Esophagus squamous epithelium (tissue), 5 donors: ENCODE results near the gene COL5A2. TPM values are rescaled to one million over a fixed set of nuclear protein-coding genes. Genes with fewer than 3 reads are reported as not detected.
A peak's percentile ranks its signal among the peaks of the same experiment; 100 is the strongest.

Experiments used
- DNase-seq: peaks from one replicate; lab custom pipeline; 2025; lab: John Stamatoyannopoulos, UW
- H3K27ac ChIP-seq, 4 donors: fragments of 200-600 bp; sonication (generic); one replicate each; pipeline ENCODE4 v1.5.1; 2016 to 2019; ENCODE audit warnings: mild to moderate bottlenecking in 1 of 4
- H3K27me3 ChIP-seq, 4 donors: fragments of 200-600 bp; sonication (generic); 1 replicate in 3 of 4; 2 replicates in 1 of 4; pipeline versions ENCODE4 v1.5.1 to v1.6.0; 2017 to 2021; ENCODE audit warnings: antibody characterized with exemption in 1 of 4
- H3K36me3 ChIP-seq, 3 donors: fragments of 200-600 bp; sonication (generic); one replicate each; pipeline ENCODE4 v1.5.1; 2016 to 2019
- H3K4me1 ChIP-seq, 3 donors: fragments of 200-600 bp; sonication (generic); one replicate each; pipeline ENCODE4 v1.5.1; 2017 to 2019
- H3K4me3 ChIP-seq, 4 donors: fragments of 200-600 bp; sonication (generic); 1 replicate in 3 of 4; 2 replicates in 1 of 4; pipeline ENCODE4 v1.5.1; 2016 to 2019; ENCODE audit warnings: mild to moderate bottlenecking in 2 of 4, moderate library complexity in 1 of 4
- H3K9me3 ChIP-seq, 3 donors: fragments of 200-600 bp; sonication (generic); one replicate each; pipeline ENCODE4 v1.5.1; 2016 to 2019
- CTCF ChIP-seq, 6 experiments: fragments of 450-650 bp in 4 of 6; fragments of 200-600 bp in 2 of 6; sonication (generic) in 2 of 6; IDR thresholded peaks; one replicate each; pipeline ENCODE4 v1.5.1; 2016 to 2019; ENCODE audit warnings: antibody characterized with exemption in 6 of 6, mild to moderate bottlenecking in 4 of 6, moderate library complexity in 4 of 6
- POLR2A ChIP-seq, 4 donors: fragments of 450-650 bp; IDR thresholded peaks; one replicate each; pipeline ENCODE4 v1.6.1; 2017; ENCODE audit warnings: antibody characterized with exemption in 4 of 4, mild to moderate bottlenecking in 4 of 4, moderate library complexity in 3 of 4
- WGBS, 2 donors: methylation state at CpG; one replicate each; pipeline ENCODE4 v1.1.5; 2018; 5-methylcytosine and 5-hydroxymethylcytosine counted together
- intact Hi-C: fragments of 100-400 bp; cut with DNase I; formaldehyde crosslinking; loops from one replicate; pipeline ENCODE4 v1.15.0; 2022
- total RNA-seq, 4 donors: library from RNA; depleted of rRNA; stranded (reverse); fragments of >200 nt; gene quantifications; one replicate each; pipeline ENCODE4 v1.1.0, GENCODE V29; 2016
- donor health status: DM: yes; HTN: yes; CAD: no.

COL5A2 gene
- total RNA-seq, 4 donors from 2014 or later = 5.6 to 34.3 (median 13.4) TPM

- intact Hi-C loops = no loop called here
- H3K9me3 ChIP-seq = no peaks in the 10 kb centered on the region
- TF ChIP-seq POLR2A (IDR thresholded peaks at IDR 0.05) (no peak), CTCF (IDR thresholded peaks at IDR 0.05) (no peak)
- peaks cover 0 to 11% (median 0%) of the 10 kb centered on the region in 3 donors for H3K4me1 ChIP-seq
- peak overlapping the region in 3 of 4 donors; percentile 42 to 67 (median 44) for H3K27ac ChIP-seq
- H3K4me3 ChIP-seq = no peak overlapping the region
- DNase-seq = no peak
- H3K36me3 ChIP-seq = no peaks in the 10 kb centered on the region
- 72 to 80% methylated on average over 3 of the region's 3 CpGs for WGBS, 2 donors
- no peaks in the 10 kb centered on the region for H3K27me3 ChIP-seq
Measured at GRCh38 chr2:189022492-189022891, 157.1 kb downstream of the COL5A2 start.

- WGBS, 2 donors = 58% methylated on average over 7 of the region's 7 CpGs
- Histone ChIP-seq H3K36me3 (no peaks in the 10 kb centered on the region), H3K4me3 (no peak overlapping the region), H3K4me1 (peaks cover 0 to 11% (median 0%) of the 10 kb centered on the region in 3 donors), H3K9me3 (no peaks in the 10 kb centered on the region), H3K27ac (peak overlapping the region in 3 of 4 donors; percentile 42 to 67 (median 46)), H3K27me3 (no peaks in the 10 kb centered on the region)
- no peak for DNase-seq
- TF ChIP-seq CTCF (IDR thresholded peaks at IDR 0.05) (no peak), POLR2A (IDR thresholded peaks at IDR 0.05) (no peak)
- intact Hi-C loops = no loop called here
Measured at GRCh38 chr2:189022053-189022481, 157.5 kb downstream of the COL5A2 start.

- intact Hi-C loops = no loop called here
- TF ChIP-seq CTCF (IDR thresholded peaks at IDR 0.05) = no peak
- no peak for TF ChIP-seq POLR2A (IDR thresholded peaks at IDR 0.05)
- DNase-seq = no peak
- Histone ChIP-seq H3K27me3 (no peaks in the 10 kb centered on the region), H3K36me3 (no peaks in the 10 kb centered on the region), H3K4me1 (peaks cover 0 to 6% (median 0%) of the 10 kb centered on the region in 3 donors), H3K4me3 (no peak overlapping the region), H3K9me3 (no peaks in the 10 kb centered on the region), H3K27ac (peak overlapping the region in 1 of 4 donors; percentile 42)
- WGBS, 2 donors = 77 to 81% methylated on average over 1 of the region's 1 CpG
Measured at GRCh38 chr2:189020179-189020578, 159.4 kb downstream of the COL5A2 start.

- no peak overlapping the region for H3K4me3 ChIP-seq
- intact Hi-C loops = no loop called here
- H3K27ac ChIP-seq = no peak overlapping the region
- DNase-seq = no peak
- peaks cover 0 to 12% (median 0%) of the 10 kb centered on the region in 3 donors for H3K4me1 ChIP-seq
- H3K9me3 ChIP-seq = no peaks in the 10 kb centered on the region
- no peak for TF ChIP-seq POLR2A (IDR thresholded peaks at IDR 0.05)
- no peak for TF ChIP-seq CTCF (IDR thresholded peaks at IDR 0.05)
- H3K27me3 ChIP-seq = no peaks in the 10 kb centered on the region
- no peaks in the 10 kb centered on the region for H3K36me3 ChIP-seq
Measured at GRCh38 chr2:189018631-189019030, 160.9 kb downstream of the COL5A2 start.

GRCh38 chr2:189016311-189016861 lies 163.2 kb downstream of the COL5A2 start:
- Histone ChIP-seq H3K4me3 (no peak overlapping the region), H3K27me3 (no peaks in the 10 kb centered on the region), H3K9me3 (no peaks in the 10 kb centered on the region), H3K36me3 (no peaks in the 10 kb centered on the region), H3K4me1 (peaks cover 0 to 8% (median 0%) of the 10 kb centered on the region in 3 donors), H3K27ac (no peak overlapping the region)
- no peak for DNase-seq
- TF ChIP-seq POLR2A (IDR thresholded peaks at IDR 0.05) (no peak), CTCF (IDR thresholded peaks at IDR 0.05) (no peak)
- intact Hi-C loops = no loop called here
